ENCODE results near the gene ABCC4. TPM values are rescaled to one million over a fixed set of nuclear protein-coding genes. Genes with fewer than 3 reads are reported as not detected.

Gene ABCC4
- total RNA-seq, 1 donor from 2014 or later: 4.9 TPM

DNA sequence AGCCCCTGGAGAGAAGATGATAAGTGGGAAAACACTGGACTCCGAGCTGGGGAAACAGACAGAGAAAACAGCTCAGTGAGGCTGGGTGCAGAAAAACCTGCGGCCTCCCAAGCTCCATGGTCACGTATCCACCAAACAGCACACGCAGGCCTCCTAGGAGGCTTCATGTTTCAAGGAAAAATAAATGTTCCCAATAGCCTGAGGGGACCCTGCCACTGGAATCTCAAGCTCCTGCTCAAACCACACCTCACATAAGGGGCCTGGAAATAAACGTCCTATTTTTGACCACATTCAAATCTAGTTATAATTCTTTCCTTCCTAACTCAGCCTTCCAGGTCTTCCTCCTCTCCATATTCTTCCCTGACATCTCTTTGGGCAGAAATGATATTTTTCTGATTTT is 225.7 kb downstream of the ABCC4 start:
- intact Hi-C loops (cut with micrococcal nuclease): no loop called here
- Histone ChIP-seq H3K4me1 (no peaks in the 10 kb centered on the region), H3K27me3 (ENCODE audit: low read depth) (no peaks in the 10 kb centered on the region), H3K36me3 (peaks cover 23% of the 10 kb centered on the region), H3K4me3 (no peak overlapping the region), H3K27ac (replicated peaks) (no peak overlapping the region), H3K9me3 (replicated peaks) (no peaks in the 10 kb centered on the region)
- DNase-seq: no peak
- TF ChIP-seq, protein P1, sequence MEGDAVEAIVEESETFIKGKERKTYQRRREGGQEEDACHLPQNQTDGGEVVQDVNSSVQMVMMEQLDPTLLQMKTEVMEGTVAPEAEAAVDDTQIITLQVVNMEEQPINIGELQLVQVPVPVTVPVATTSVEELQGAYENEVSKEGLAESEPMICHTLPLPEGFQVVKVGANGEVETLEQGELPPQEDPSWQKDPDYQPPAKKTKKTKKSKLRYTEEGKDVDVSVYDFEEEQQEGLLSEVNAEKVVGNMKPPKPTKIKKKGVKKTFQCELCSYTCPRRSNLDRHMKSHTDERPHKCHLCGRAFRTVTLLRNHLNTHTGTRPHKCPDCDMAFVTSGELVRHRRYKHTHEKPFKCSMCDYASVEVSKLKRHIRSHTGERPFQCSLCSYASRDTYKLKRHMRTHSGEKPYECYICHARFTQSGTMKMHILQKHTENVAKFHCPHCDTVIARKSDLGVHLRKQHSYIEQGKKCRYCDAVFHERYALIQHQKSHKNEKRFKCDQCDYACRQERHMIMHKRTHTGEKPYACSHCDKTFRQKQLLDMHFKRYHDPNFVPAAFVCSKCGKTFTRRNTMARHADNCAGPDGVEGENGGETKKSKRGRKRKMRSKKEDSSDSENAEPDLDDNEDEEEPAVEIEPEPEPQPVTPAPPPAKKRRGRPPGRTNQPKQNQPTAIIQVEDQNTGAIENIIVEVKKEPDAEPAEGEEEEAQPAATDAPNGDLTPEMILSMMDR (IDR thresholded peaks at IDR 0.05; ENCODE audit: borderline replicate concordance): no peak

DNA sequence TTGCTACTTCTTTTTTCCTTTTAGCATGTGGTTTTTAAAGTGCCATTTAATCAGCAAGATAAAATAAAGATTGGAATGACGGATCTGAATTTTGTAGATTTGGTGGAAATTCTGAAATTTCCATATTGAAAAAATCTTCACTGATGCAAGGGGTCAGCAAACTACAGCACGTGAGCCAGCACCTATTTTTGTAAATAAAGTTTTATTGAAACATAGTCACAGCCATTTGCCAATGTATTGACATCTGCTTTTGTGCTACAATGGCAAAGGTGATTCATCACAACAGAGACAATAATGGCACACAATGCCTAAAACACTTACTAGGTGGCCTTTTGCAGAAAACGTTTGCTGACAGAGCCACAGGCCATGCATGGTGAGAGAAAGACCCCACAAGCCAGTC is 226.4 kb downstream of the ABCC4 start:
- H3K9me3 ChIP-seq (replicated peaks): no peaks in the 10 kb centered on the region
- no peaks in the 10 kb centered on the region for H3K27me3 ChIP-seq (ENCODE audit: low read depth)
- TF ChIP-seq, protein P1 (IDR thresholded peaks at IDR 0.05; ENCODE audit: borderline replicate concordance): no peak
- intact Hi-C loops (cut with micrococcal nuclease): no loop called here
- H3K27ac ChIP-seq (replicated peaks): no peak overlapping the region
- peaks cover 30% of the 10 kb centered on the region for H3K36me3 ChIP-seq
- no peaks in the 10 kb centered on the region for H3K4me1 ChIP-seq
- DNase-seq: no peak
- no peak overlapping the region for H3K4me3 ChIP-seq

DNA sequence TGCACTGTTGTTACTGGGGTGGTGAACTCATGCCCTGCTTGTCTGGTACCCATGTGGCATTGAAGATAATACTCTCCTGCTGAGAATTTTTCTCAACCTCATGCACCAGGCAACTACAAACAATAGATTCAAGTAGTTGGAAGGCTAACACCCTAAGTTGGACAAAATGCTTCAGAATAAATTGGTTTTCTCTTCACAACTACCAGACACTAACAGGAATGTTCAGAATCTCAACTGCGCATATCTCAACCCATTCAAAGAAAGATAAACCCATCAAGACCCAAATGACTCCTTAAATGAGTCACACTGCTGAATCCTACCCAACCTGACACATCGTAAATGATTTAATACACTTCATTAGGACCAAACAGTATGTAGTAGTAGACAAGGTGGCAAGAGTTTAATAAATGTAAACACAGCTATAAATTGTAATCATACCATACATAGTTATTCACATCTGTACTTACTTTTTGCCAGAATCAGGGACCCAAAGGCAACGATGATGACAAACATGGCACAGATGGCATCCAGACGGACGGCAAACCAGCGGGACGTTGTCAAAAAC is 227.4 kb downstream of the ABCC4 start:
- H3K27me3 ChIP-seq (ENCODE audit: low read depth): no peaks in the 10 kb centered on the region
- intact Hi-C loops (cut with micrococcal nuclease): no loop called here
- H3K36me3 ChIP-seq: peaks cover 34% of the 10 kb centered on the region
- no peak overlapping the region for H3K4me3 ChIP-seq
- no peaks in the 10 kb centered on the region for H3K4me1 ChIP-seq
- TF ChIP-seq, protein P1 (IDR thresholded peaks at IDR 0.05; ENCODE audit: borderline replicate concordance): no peak
- no peak overlapping the region for H3K27ac ChIP-seq (replicated peaks)
- no peaks in the 10 kb centered on the region for H3K9me3 ChIP-seq (replicated peaks)
- DNase-seq: no peak

DNA sequence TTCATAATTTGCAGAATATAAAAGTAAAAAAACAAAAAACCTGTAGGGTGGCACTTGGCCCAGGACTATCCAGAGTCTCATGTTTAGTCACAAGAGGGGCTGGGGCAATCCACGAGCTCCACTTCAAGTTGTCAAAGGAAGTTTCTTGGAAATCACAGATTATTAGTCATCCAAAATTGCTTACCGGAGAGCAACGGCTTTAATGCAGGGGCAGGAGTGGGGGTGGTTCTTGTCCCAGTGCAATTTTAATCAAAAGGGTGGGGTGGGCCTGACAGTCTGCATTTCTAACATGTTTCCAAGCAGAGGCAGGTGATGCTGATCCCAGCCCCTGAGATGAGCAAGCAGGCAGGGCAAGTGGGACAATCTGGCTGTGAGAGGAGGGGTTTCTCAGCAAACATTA is 233.9 kb downstream of the ABCC4 start:
- TF ChIP-seq, protein P1 (IDR thresholded peaks at IDR 0.05; ENCODE audit: borderline replicate concordance): no peak
- no peak overlapping the region for H3K4me3 ChIP-seq
- no peaks in the 10 kb centered on the region for H3K9me3 ChIP-seq (replicated peaks)
- H3K27me3 ChIP-seq (ENCODE audit: low read depth): no peaks in the 10 kb centered on the region
- H3K4me1 ChIP-seq: no peaks in the 10 kb centered on the region
- DNase-seq: no peak
- peaks cover 41% of the 10 kb centered on the region for H3K36me3 ChIP-seq
- intact Hi-C loops (cut with micrococcal nuclease): no loop called here
- no peak overlapping the region for H3K27ac ChIP-seq (replicated peaks)

DNA sequence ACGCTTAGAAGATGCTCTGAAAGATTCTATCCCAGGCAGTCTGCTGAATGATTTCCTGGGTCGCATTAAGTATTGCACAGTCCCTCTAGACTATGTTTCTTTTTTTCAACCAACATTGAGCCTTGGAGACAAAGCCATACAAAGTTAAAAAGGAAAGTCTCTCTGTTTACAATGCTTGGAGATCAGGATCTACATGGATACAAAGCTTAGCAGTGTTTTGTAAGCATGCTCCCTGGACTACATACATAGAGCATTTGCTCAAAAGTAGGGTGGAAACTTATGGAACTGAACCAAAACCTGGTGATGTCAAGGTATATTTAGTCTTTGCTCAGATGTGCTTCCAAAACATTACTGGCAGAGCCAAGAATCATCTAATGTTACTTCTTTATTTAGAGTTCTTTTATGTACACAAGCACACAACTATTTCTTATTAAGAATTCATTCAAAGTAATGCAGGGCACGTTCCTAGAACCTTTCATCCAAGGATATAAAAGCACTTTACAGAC is 241.2 kb downstream of the ABCC4 start:
- no peak for DNase-seq
- H3K27ac ChIP-seq (replicated peaks): no peak overlapping the region

More for the DNA sequence above, 241.2 kb downstream of the ABCC4 start:
- Histone ChIP-seq H3K36me3 (peaks cover 3% of the 10 kb centered on the region), H3K4me1 (no peaks in the 10 kb centered on the region), H3K9me3 (replicated peaks) (no peaks in the 10 kb centered on the region), H3K27me3 (ENCODE audit: low read depth) (no peaks in the 10 kb centered on the region), H3K4me3 (no peak overlapping the region)
- intact Hi-C loops (cut with micrococcal nuclease): no loop called here
- TF ChIP-seq, protein P1 (IDR thresholded peaks at IDR 0.05; ENCODE audit: borderline replicate concordance): no peak
